HG03025 (cell line): Measurements from ENCODE around the gene ADCY1.

Experiments used
- ATAC-seq: cut with Tn5 transposase; IDR thresholded peaks from one replicate; pipeline ENCODE4 v1.9.1; 2021; ENCODE audit warnings: mild to moderate bottlenecking, moderate library complexity; ENCODE audit not compliant: unreplicated experiment, low FRiP score

The ADCY1 gene

GRCh38 chr7:45649560-45650346, 75.6 kb downstream of the ADCY1 start:
- no peak for ATAC-seq

GRCh38 chr7:45650404-45651394, 76.5 kb downstream of the ADCY1 start:
- no peak for ATAC-seq

- no peak for ATAC-seq
Measured at GRCh38 chr7:45651540-45651939, 77.4 kb downstream of the ADCY1 start.

GRCh38 chr7:45652630-45653029, 78.5 kb downstream of the ADCY1 start:
- ATAC-seq = no peak

- ATAC-seq = no peak
Measured at GRCh38 chr7:45653209-45653907, 79.2 kb downstream of the ADCY1 start.

GRCh38 chr7:45654341-45654740, 80.2 kb downstream of the ADCY1 start:
- ATAC-seq = no peak

- no peak for ATAC-seq
Measured at GRCh38 chr7:45655539-45655938, 81.4 kb downstream of the ADCY1 start.

GRCh38 chr7:45656431-45656830, 82.3 kb downstream of the ADCY1 start:
- no peak for ATAC-seq

GRCh38 chr7:45657136-45657889, 83.1 kb downstream of the ADCY1 start:
- ATAC-seq = no peak

- ATAC-seq = no peak
Measured at GRCh38 chr7:45657890-45658715, 83.9 kb downstream of the ADCY1 start.

- ATAC-seq = no peak
Measured at GRCh38 chr7:45658716-45659495, 84.7 kb downstream of the ADCY1 start.

- ATAC-seq = no peak
Measured at GRCh38 chr7:45659496-45660139, 85.5 kb downstream of the ADCY1 start.

- no peak for ATAC-seq
Measured at GRCh38 chr7:45660201-45660900, 86.2 kb downstream of the ADCY1 start.

GRCh38 chr7:45660901-45661211, 86.7 kb downstream of the ADCY1 start:
- ATAC-seq = no peak

- ATAC-seq = no peak
Measured at GRCh38 chr7:45661302-45661995, 87.3 kb downstream of the ADCY1 start.

GRCh38 chr7:45662018-45662417, 87.8 kb downstream of the ADCY1 start:
- ATAC-seq = no peak

GRCh38 chr7:45662540-45663166, 88.5 kb downstream of the ADCY1 start:
- ATAC-seq = no peak
